Measurements from ENCODE around the gene CDC42SE2.
A peak's percentile ranks its signal among the peaks of the same experiment; 100 is the strongest.

The CDC42SE2 gene

GRCh38 chr5:131413605-131414559 lies 150.0 kb downstream of the CDC42SE2 start:
- no peak for TF ChIP-seq CTCF (IDR thresholded peaks at IDR 0.05; ENCODE audit: insufficient read depth, low read depth, low read length, missing control alignments)
- DNase-seq (ENCODE audit: low read depth): peak; percentile 78
- H3K4me3 ChIP-seq (ENCODE audit: low read depth, low read length): no peak overlapping the region

GRCh38 chr5:131416729-131417128 lies 152.9 kb downstream of the CDC42SE2 start:
- TF ChIP-seq CTCF (IDR thresholded peaks at IDR 0.05; ENCODE audit: insufficient read depth, low read depth, low read length, missing control alignments): no peak
- peak overlapping the region; percentile 29; the same call in 1 of the 2 replicates for H3K4me3 ChIP-seq (ENCODE audit: low read depth, low read length)
- peak; percentile 71 for DNase-seq (ENCODE audit: low read depth)

- peak; percentile 66 for TF ChIP-seq CTCF (IDR thresholded peaks at IDR 0.05; ENCODE audit: insufficient read depth, low read depth, low read length, missing control alignments)
- DNase-seq (ENCODE audit: low read depth): peak; percentile 83
- peak overlapping the region; percentile 29; the same call in 1 of the 2 replicates for H3K4me3 ChIP-seq (ENCODE audit: low read depth, low read length)
Observed at GRCh38 chr5:131417240-131417869, 153.5 kb downstream of the CDC42SE2 start.

- TF ChIP-seq CTCF (IDR thresholded peaks at IDR 0.05; ENCODE audit: insufficient read depth, low read depth, low read length, missing control alignments): no peak
Observed at GRCh38 chr5:131418846-131419245, 155.0 kb downstream of the CDC42SE2 start.

GRCh38 chr5:131419877-131420276 lies 156.0 kb downstream of the CDC42SE2 start:
- no peak for TF ChIP-seq CTCF (IDR thresholded peaks at IDR 0.05; ENCODE audit: insufficient read depth, low read depth, low read length, missing control alignments)
- no peak overlapping the region for H3K4me3 ChIP-seq (ENCODE audit: low read depth, low read length)
- DNase-seq (ENCODE audit: low read depth): peak; percentile 49

More at GRCh38 chr5:131418846-131419245, 155.0 kb downstream of the CDC42SE2 start:
- no peak for DNase-seq (ENCODE audit: low read depth)
- H3K4me3 ChIP-seq (ENCODE audit: low read depth, low read length): no peak overlapping the region

GRCh38 chr5:131423056-131423455 lies 159.2 kb downstream of the CDC42SE2 start:
- TF ChIP-seq CTCF (IDR thresholded peaks at IDR 0.05; ENCODE audit: insufficient read depth, low read depth, low read length, missing control alignments): peak; percentile 28
- H3K4me3 ChIP-seq (ENCODE audit: low read depth, low read length): no peak overlapping the region
- DNase-seq (ENCODE audit: low read depth): no peak

Measured in GM12865 (cell line).